GM12878 (cell line): ENCODE data around the gene PARP16. TPM values are rescaled to one million over a fixed set of nuclear protein-coding genes. Genes with fewer than 3 reads are reported as not detected.

ENCODE experiments used
- ATAC-seq: fragments of 200-7000 bp; cut with Tn5 transposase; 3 replicates; pipeline ENCODE4 v1.9.1; 2020; ENCODE audit warnings: mild to moderate bottlenecking, moderate library complexity
- BruUV-seq: library from RNA; stranded (reverse); fragments of 400-500 nt; replicated peaks from 2 replicates; lab custom pipeline; 2021; lab: Mats Ljungman, UMichigan
- CTCF ChIA-PET: fragments of 300-600 bp; sonication (Branson Sonifier 250); formaldehyde crosslinking; extraction: SDS; loops from one replicate; lab custom pipeline; 2021; ENCODE audit warnings: inconsistent platforms; lab: Yijun Ruan, JAX
- POLR2A ChIA-PET: fragments of 350-600 bp; formaldehyde crosslinking; extraction: SDS; loops from one replicate; lab custom pipeline; 2021; ENCODE audit warnings: inconsistent platforms; lab: Charles Lee
- RAD21 ChIA-PET: fragments of 300-600 bp; sonication (Branson Sonifier 250); formaldehyde crosslinking; loops from one replicate; lab custom pipeline; 2023; ENCODE audit warnings: antibody characterized with exemption; ENCODE audit not compliant: unreplicated experiment; lab: Charles Lee
- SMC1A ChIA-PET: fragments of 300-600 bp; sonication (Branson Sonifier 250); formaldehyde crosslinking; loops from one replicate; lab custom pipeline; 2023; ENCODE audit not compliant: unreplicated experiment, uncharacterized antibody; lab: Charles Lee
- DNase-seq: peaks from one replicate; pipeline ENCODE4 v3.0.0-alpha.2; 2011; ENCODE audit warnings: low read depth, low spot score
- FAIRE-seq: peaks from 3 replicates; lab custom pipeline; 2011; peaks lifted over from hg19 to GRCh38; lab: Jason Lieb, UNC
- H2AFZ ChIP-seq: 2 replicates; pipeline ENCODE4 v1.6.0; 2011; ENCODE audit warnings: low read depth, low read length, control low read depth; ENCODE audit not compliant: control insufficient read depth
- H3K27ac ChIP-seq: 2 replicates; pipeline ENCODE4 v1.5.1; 2011; ENCODE audit warnings: control low read depth; ENCODE audit not compliant: control insufficient read depth, insufficient read depth
- H3K27me3 ChIP-seq, 2 experiments: replicated peaks in 1 of 2; 2 replicates each; pipeline versions ENCODE4 v1.6.0 to v1.6.1; 2011; ENCODE audit warnings: low read length in 1 of 2; ENCODE audit not compliant: control insufficient read depth in 2 of 2, insufficient read depth in 2 of 2
- H3K36me3 ChIP-seq, 2 experiments: 2 replicates each; pipeline ENCODE4 v1.5.1; 2011; ENCODE audit warnings: low read length in 1 of 2; ENCODE audit not compliant: control insufficient read depth in 2 of 2, insufficient read depth in 2 of 2
- H3K4me1 ChIP-seq: 2 replicates; pipeline ENCODE4 v1.6.1; 2011; ENCODE audit warnings: mild to moderate bottlenecking, low read length, moderate library complexity, mixed read lengths; ENCODE audit not compliant: control insufficient read depth, insufficient read depth
- H3K4me2 ChIP-seq: 2 replicates; pipeline ENCODE4 v1.6.0; 2011; ENCODE audit warnings: control low read depth; ENCODE audit not compliant: control insufficient read depth, insufficient read depth
- H3K4me3 ChIP-seq: fragments of 200-600 bp; sonication (generic); 2 replicates; pipeline ENCODE4 v1.5.1; 2016
- H3K79me2 ChIP-seq: 2 replicates; pipeline ENCODE4 v1.6.0; 2011; ENCODE audit warnings: low read length; ENCODE audit not compliant: control insufficient read depth, insufficient read depth
- H3K9ac ChIP-seq: 2 replicates; pipeline ENCODE4 v1.8.0; 2011; ENCODE audit warnings: low read length, control low read depth, mixed read lengths; ENCODE audit not compliant: control insufficient read depth, insufficient read depth
- H3K9me3 ChIP-seq: replicated peaks from 3 replicates; pipeline ENCODE4 v1.5.1; 2011; ENCODE audit warnings: mild to moderate bottlenecking, low read length; ENCODE audit not compliant: control insufficient read depth, insufficient read depth
- H4K20me1 ChIP-seq: 2 replicates; pipeline ENCODE4 v1.6.0; 2011; ENCODE audit not compliant: control insufficient read depth, insufficient read depth
- BRCA1 ChIP-seq: IDR thresholded peaks from 2 replicates; pipeline ENCODE4 v1.6.1; 2011; ENCODE audit warnings: low read depth, low read length, improper control_type of control experiment
- IKZF2 ChIP-seq, 2 experiments: fragments of 450-650 bp; IDR thresholded peaks; 2 replicates each; pipeline ENCODE4 v1.6.1; 2017; ENCODE audit warnings: mild to moderate bottlenecking in 2 of 2, moderate library complexity in 2 of 2
- KAT2A ChIP-seq: conservative IDR thresholded peaks from 2 replicates; pipeline ENCODE4 v1.6.1; 2011; ENCODE audit warnings: low read depth, low read length; ENCODE audit not compliant: control insufficient read depth
- NKRF ChIP-seq: fragments of 450-650 bp; conservative IDR thresholded peaks from 2 replicates; pipeline ENCODE4 v1.6.1; 2017; ENCODE audit warnings: mild to moderate bottlenecking, moderate library complexity
- NR2C1 ChIP-seq: fragments of 450-650 bp; IDR thresholded peaks from 2 replicates; pipeline ENCODE4 v1.6.1; 2017; ENCODE audit warnings: antibody characterized with exemption, mild to moderate bottlenecking, moderate library complexity
- PML ChIP-seq: IDR thresholded peaks from 2 replicates; pipeline ENCODE4 v1.6.1; 2012; ENCODE audit warnings: low read length, inconsistent platforms
- SKIL ChIP-seq: fragments of 450-650 bp; IDR thresholded peaks from 2 replicates; pipeline ENCODE4 v1.6.1; 2017; ENCODE audit warnings: mild to moderate bottlenecking, low read depth, inconsistent platforms; ENCODE audit not compliant: poor library complexity, severe bottlenecking
- WGBS: methylation state at CpG from one replicate; pipeline ENCODE4 v1.1.6; 2016; ENCODE audit warnings: low lambda C conversion rate; ENCODE audit not compliant: insufficient replicate concordance, insufficient coverage; ENCODE audit errors: missing lambda C conversion rate; 5-methylcytosine and 5-hydroxymethylcytosine counted together
- in situ Hi-C: fragments of 300-500 bp; cut with MboI; formaldehyde crosslinking; loops from 9 replicates; pipeline ENCODE4 v1.14.3; 2018; ENCODE audit warnings: mixed read lengths
- intact Hi-C: fragments of 100-400 bp; cut with micrococcal nuclease; formaldehyde crosslinking; loops from one replicate; pipeline ENCODE4 v1.14.2; 2022; ENCODE audit not compliant: unreplicated experiment
- polyA plus RNA-seq, 11 experiments: library from polyadenylated mRNA; depleted of rRNA in 4 of 11; unstranded in 6 of 11; stranded (reverse) in 5 of 11; fragments of >200 nt; fragmentation: Nextera tagmentation in 4 of 11; fragmentation: Illumina TruSeq in 1 of 11; extraction: Ambion mirVana in 4 of 11; extraction: Trizol in 1 of 11; gene quantifications; 1 replicate in 1 of 11; 2 replicates in 10 of 11; pipeline versions ENCODE4 v1.2.1 to v1.2.3, GENCODE V29; 2011 to 2016; ENCODE audit warnings: inconsistent platforms in 2 of 11, missing spikeins in 2 of 11, low read depth in 1 of 11
- total RNA-seq, 4 experiments: library from RNA; depleted of rRNA in 3 of 4; stranded (reverse); fragments of >200 nt in 3 of 4; fragmentation: Illumina TruSeq in 1 of 4; extraction: Trizol in 1 of 4; gene quantifications; 2 replicates each; pipeline versions ENCODE4 v1.2.1 to v1.2.3, GENCODE V29; 2013 to 2021
- TF ChIP-seq, protein P1 (sequence below): fragments of 450-650 bp; IDR thresholded peaks from 2 replicates; pipeline ENCODE4 v1.6.1; 2014; ENCODE audit warnings: mild to moderate bottlenecking
- TF ChIP-seq, protein P2 (sequence below): IDR thresholded peaks from 2 replicates; pipeline ENCODE4 v1.6.1; 2012; ENCODE audit warnings: improper control_type of control experiment, low read depth, low read length; ENCODE audit not compliant: insufficient replicate concordance

The PARP16 gene
- total and polyA plus RNA-seq, 10 of the 15 experiments (the other 5 are each of a cell fraction or from before 2014, with no cell fraction given): 4.9 to 15.7 (median 9.9) TPM

DNA sequence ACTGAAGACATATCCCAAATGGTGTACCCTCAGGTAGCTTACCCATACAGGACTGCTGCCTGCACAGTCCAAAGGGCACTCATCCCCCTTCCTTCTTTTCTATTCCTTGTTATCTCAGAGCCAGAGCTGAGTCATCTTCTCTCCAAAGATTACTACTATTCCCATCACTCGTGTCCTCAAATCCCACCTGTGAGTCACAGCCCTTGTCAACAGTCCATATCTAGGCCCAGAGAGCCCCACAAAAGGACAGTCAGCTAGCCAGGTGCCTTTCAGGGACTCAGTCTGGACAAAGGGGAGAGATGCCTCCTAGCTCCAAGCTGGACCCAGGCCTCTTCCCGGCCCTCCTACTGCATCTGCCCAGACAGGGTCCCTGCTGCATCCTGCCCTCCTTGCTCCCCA, 11.0 kb downstream of the PARP16 start:
- no peak overlapping the region for H3K4me3 ChIP-seq
- 39% methylated on average over 2 of the region's 2 CpGs for WGBS
- ATAC-seq (no peak), DNase-seq (no peak), FAIRE-seq (no peak)
- intact Hi-C loops (no loop called here), in situ Hi-C loops (no loop called here)
- BruUV-seq: no TSS peak
- H3K27ac ChIP-seq: no peak overlapping the region
- no peak overlapping the region for H3K9ac ChIP-seq
- H3K27me3 ChIP-seq: no peaks in the 10 kb centered on the region
- POLR2A ChIA-PET: interaction anchor here (1.0 kb wide), 1 partner anchor 10 kb away, joined by 3 read pairs; no protein-coding TSS in a partner anchor
- H3K79me2 ChIP-seq: no peaks in the 10 kb centered on the region
- H3K4me1 ChIP-seq: no peaks in the 10 kb centered on the region
- no peaks in the 10 kb centered on the region for H4K20me1 ChIP-seq
- no peaks in the 10 kb centered on the region for H3K9me3 ChIP-seq
- CTCF ChIA-PET: interaction anchor here (1.2 to 4.0 kb wide), 2 partner anchors 10 to 126 kb away, joined by 3 to 21 read pairs; partner anchors contain the start of gene PARP16
- no peaks in the 10 kb centered on the region for H3K36me3 ChIP-seq
- SMC1A ChIA-PET: interaction anchor here (0.9 to 1.5 kb wide), 4 partner anchors 8 to 113 kb away, joined by 3 to 5 read pairs (median 4); partner anchors contain the start of gene PARP16
- RAD21 ChIA-PET: no interaction called here
- H3K4me2 ChIP-seq: no peak overlapping the region
- no peak overlapping the region for H2AFZ ChIP-seq
- TF ChIP-seq, protein P1, sequence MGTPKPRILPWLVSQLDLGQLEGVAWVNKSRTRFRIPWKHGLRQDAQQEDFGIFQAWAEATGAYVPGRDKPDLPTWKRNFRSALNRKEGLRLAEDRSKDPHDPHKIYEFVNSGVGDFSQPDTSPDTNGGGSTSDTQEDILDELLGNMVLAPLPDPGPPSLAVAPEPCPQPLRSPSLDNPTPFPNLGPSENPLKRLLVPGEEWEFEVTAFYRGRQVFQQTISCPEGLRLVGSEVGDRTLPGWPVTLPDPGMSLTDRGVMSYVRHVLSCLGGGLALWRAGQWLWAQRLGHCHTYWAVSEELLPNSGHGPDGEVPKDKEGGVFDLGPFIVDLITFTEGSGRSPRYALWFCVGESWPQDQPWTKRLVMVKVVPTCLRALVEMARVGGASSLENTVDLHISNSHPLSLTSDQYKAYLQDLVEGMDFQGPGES: no peak
- TF ChIP-seq SKIL (no peak), IKZF2 (IDR thresholded peaks at IDR 0.05) (no peak), NKRF (no peak), KAT2A (no peak), PML (no peak), NR2C1 (no peak), BRCA1 (no peak)
- TF ChIP-seq, protein P2, sequence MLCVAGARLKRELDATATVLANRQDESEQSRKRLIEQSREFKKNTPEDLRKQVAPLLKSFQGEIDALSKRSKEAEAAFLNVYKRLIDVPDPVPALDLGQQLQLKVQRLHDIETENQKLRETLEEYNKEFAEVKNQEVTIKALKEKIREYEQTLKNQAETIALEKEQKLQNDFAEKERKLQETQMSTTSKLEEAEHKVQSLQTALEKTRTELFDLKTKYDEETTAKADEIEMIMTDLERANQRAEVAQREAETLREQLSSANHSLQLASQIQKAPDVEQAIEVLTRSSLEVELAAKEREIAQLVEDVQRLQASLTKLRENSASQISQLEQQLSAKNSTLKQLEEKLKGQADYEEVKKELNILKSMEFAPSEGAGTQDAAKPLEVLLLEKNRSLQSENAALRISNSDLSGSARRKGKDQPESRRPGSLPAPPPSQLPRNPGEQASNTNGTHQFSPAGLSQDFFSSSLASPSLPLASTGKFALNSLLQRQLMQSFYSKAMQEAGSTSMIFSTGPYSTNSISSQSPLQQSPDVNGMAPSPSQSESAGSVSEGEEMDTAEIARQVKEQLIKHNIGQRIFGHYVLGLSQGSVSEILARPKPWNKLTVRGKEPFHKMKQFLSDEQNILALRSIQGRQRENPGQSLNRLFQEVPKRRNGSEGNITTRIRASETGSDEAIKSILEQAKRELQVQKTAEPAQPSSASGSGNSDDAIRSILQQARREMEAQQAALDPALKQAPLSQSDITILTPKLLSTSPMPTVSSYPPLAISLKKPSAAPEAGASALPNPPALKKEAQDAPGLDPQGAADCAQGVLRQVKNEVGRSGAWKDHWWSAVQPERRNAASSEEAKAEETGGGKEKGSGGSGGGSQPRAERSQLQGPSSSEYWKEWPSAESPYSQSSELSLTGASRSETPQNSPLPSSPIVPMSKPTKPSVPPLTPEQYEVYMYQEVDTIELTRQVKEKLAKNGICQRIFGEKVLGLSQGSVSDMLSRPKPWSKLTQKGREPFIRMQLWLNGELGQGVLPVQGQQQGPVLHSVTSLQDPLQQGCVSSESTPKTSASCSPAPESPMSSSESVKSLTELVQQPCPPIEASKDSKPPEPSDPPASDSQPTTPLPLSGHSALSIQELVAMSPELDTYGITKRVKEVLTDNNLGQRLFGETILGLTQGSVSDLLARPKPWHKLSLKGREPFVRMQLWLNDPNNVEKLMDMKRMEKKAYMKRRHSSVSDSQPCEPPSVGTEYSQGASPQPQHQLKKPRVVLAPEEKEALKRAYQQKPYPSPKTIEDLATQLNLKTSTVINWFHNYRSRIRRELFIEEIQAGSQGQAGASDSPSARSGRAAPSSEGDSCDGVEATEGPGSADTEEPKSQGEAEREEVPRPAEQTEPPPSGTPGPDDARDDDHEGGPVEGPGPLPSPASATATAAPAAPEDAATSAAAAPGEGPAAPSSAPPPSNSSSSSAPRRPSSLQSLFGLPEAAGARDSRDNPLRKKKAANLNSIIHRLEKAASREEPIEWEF: no peak
